Testis (tissue), 3 donors: ENCODE results near the gene IL1F10. TPM values are rescaled to one million over a fixed set of nuclear protein-coding genes. Genes with fewer than 3 reads are reported as not detected.

Experiments
- DNase-seq: peaks from one replicate; pipeline ENCODE4 v3.0.0-alpha.2; 2019
- H3K27ac ChIP-seq, 2 donors: fragments of 200-600 bp; sonication (generic); one replicate each; pipeline ENCODE4 v1.5.1; 2019
- H3K27me3 ChIP-seq: fragments of 200-600 bp; sonication (generic); one replicate; pipeline ENCODE4 v1.5.1; 2019
- H3K36me3 ChIP-seq: fragments of 200-600 bp; sonication (generic); one replicate; pipeline ENCODE4 v1.5.1; 2017; ENCODE audit warnings: low read depth; ENCODE audit errors: missing control alignments
- H3K4me1 ChIP-seq: fragments of 200-600 bp; sonication (generic); one replicate; pipeline ENCODE4 v1.5.1; 2019
- H3K4me3 ChIP-seq, 2 donors: fragments of 200-600 bp; sonication (generic); one replicate each; pipeline ENCODE4 v1.5.1; 2017 to 2019
- H3K9me3 ChIP-seq: fragments of 200-600 bp; sonication (generic); one replicate; pipeline ENCODE4 v1.5.1; 2017
- CTCF ChIP-seq, 3 experiments: fragments of 450-650 bp in 2 of 3; fragments of 200-600 bp in 1 of 3; sonication (generic) in 1 of 3; IDR thresholded peaks; one replicate each; pipeline ENCODE4 v1.5.1; 2016 to 2019; ENCODE audit warnings: antibody characterized with exemption in 3 of 3, mild to moderate bottlenecking in 2 of 3, moderate library complexity in 1 of 3
- POLR2A ChIP-seq: fragments of 450-650 bp; IDR thresholded peaks from one replicate; pipeline ENCODE4 v1.6.1; 2017; ENCODE audit warnings: antibody characterized with exemption, mild to moderate bottlenecking, moderate library complexity
- WGBS, 2 donors: methylation state at CpG; one replicate each; pipeline ENCODE4 v1.1.5; 2018; 5-methylcytosine and 5-hydroxymethylcytosine counted together
- intact Hi-C: fragments of 100-400 bp; cut with DNase I; formaldehyde crosslinking; loops from one replicate; pipeline ENCODE4 v1.15.1; 2023; ENCODE audit warnings: low total_unique reads
- polyA plus RNA-seq: library from polyadenylated mRNA; stranded (reverse); fragments of 350-450 nt; fragmentation: Illumina TruSeq; extraction: RNeasy Lipid Tissue Mini Kit (QIAGEN cat#74804); gene quantifications from one replicate; pipeline ENCODE4 v1.2.3, GENCODE V29; 2014; ENCODE audit warnings: low read depth, low replicate concordance; ENCODE audit not compliant: insufficient read depth
- total RNA-seq, 2 donors: library from RNA; depleted of rRNA; stranded (reverse); fragments of >200 nt; gene quantifications; one replicate each; pipeline ENCODE4 v1.2.3, GENCODE V29; 2016

IL1F10 gene
- total and polyA plus RNA-seq, 3 donors from 2014 or later = 0.68 TPM; not detected in 2

GRCh38 chr2:113060796-113061195, 7.0 kb upstream of the IL1F10 start:
- DNase-seq = no peak
- 57 to 60% methylated on average over 1 of the region's 1 CpG for WGBS, 2 donors
- intact Hi-C loops = no loop called here
- Histone ChIP-seq H3K27ac (no peak overlapping the region), H3K36me3 (no peaks in the 10 kb centered on the region), H3K4me1 (no peaks in the 10 kb centered on the region), H3K9me3 (no peaks in the 10 kb centered on the region), H3K27me3 (no peaks in the 10 kb centered on the region), H3K4me3 (no peak overlapping the region)
- TF ChIP-seq CTCF (IDR thresholded peaks at IDR 0.05) (no peak), POLR2A (no peak)

GRCh38 chr2:113061241-113061640, 6.5 kb upstream of the IL1F10 start:
- TF ChIP-seq POLR2A = no peak
- no peak for TF ChIP-seq CTCF (IDR thresholded peaks at IDR 0.05)
- DNase-seq = no peak
- intact Hi-C loops = no loop called here

GRCh38 chr2:113061896-113062770, 5.6 kb upstream of the IL1F10 start:
- intact Hi-C loops = no loop called here
- Histone ChIP-seq H3K36me3 (no peaks in the 10 kb centered on the region), H3K9me3 (no peaks in the 10 kb centered on the region), H3K4me3 (no peak overlapping the region), H3K27ac (no peak overlapping the region), H3K27me3 (no peaks in the 10 kb centered on the region), H3K4me1 (no peaks in the 10 kb centered on the region)
- TF ChIP-seq POLR2A = no peak
- no peak for TF ChIP-seq CTCF (IDR thresholded peaks at IDR 0.05)
- DNase-seq = no peak
- 89 to 92% methylated on average over 6 to 18 of the region's 18 CpGs for WGBS, 2 donors

More at GRCh38 chr2:113061241-113061640, 6.5 kb upstream of the IL1F10 start:
- WGBS, 2 donors = 81 to 87% methylated on average over 2 of the region's 2 CpGs
- no peaks in the 10 kb centered on the region for H3K36me3 ChIP-seq
- H3K27ac ChIP-seq = no peak overlapping the region
- no peaks in the 10 kb centered on the region for H3K4me1 ChIP-seq
- no peaks in the 10 kb centered on the region for H3K27me3 ChIP-seq
- H3K4me3 ChIP-seq = no peak overlapping the region
- no peaks in the 10 kb centered on the region for H3K9me3 ChIP-seq

- Histone ChIP-seq H3K27me3 (no peaks in the 10 kb centered on the region), H3K4me1 (no peaks in the 10 kb centered on the region), H3K27ac (no peak overlapping the region), H3K36me3 (no peaks in the 10 kb centered on the region), H3K4me3 (no peak overlapping the region), H3K9me3 (no peaks in the 10 kb centered on the region)
- no peak for DNase-seq
- intact Hi-C loops = no loop called here
- TF ChIP-seq POLR2A (no peak), CTCF (IDR thresholded peaks at IDR 0.05) (no peak)
- WGBS, 2 donors = 66 to 89% methylated on average over 5 of the region's 5 CpGs
Observed at GRCh38 chr2:113064281-113064680, 3.5 kb upstream of the IL1F10 start.

- H3K4me3 ChIP-seq = no peak overlapping the region
- no peak for DNase-seq
- no peak overlapping the region for H3K27ac ChIP-seq
- H3K27me3 ChIP-seq = no peaks in the 10 kb centered on the region
- H3K9me3 ChIP-seq = no peaks in the 10 kb centered on the region
- no peaks in the 10 kb centered on the region for H3K4me1 ChIP-seq
- H3K36me3 ChIP-seq = no peaks in the 10 kb centered on the region
- intact Hi-C loops = no loop called here
- 92 to 100% methylated on average over 1 of the region's 1 CpG for WGBS, 2 donors
- TF ChIP-seq CTCF (IDR thresholded peaks at IDR 0.05) (no peak), POLR2A (no peak)
Observed at GRCh38 chr2:113064898-113065297, 2.9 kb upstream of the IL1F10 start.
